HL-60/S4 treated with retinoic acid at 250 ng/mL for 4 days and 3 days (cell line): ENCODE results near the gene RMI2.
"Not testable (repeated sequence)": the region's sequence is repeated elsewhere in the genome, so short reads cannot be mapped to it uniquely, and the experiment has no call there.

Experiments used
- in situ Hi-C: fragments of 300-500 bp; cut with MboI; formaldehyde crosslinking; loops from 2 replicates; pipeline ENCODE4 v1.7.0; 2022; ENCODE audit warnings: low sequenced_read_pairs

Gene RMI2

GRCh38 chr16:11350921-11351335 is 5.7 kb downstream of the RMI2 start:
- in situ Hi-C loops = no loop called here

GRCh38 chr16:11353158-11353557 is 7.9 kb downstream of the RMI2 start:
- in situ Hi-C loops = no loop called here

- in situ Hi-C loops = no loop called here
Observed at GRCh38 chr16:11354407-11354732, 9.1 kb downstream of the RMI2 start.

GRCh38 chr16:11354733-11355574 is 9.7 kb downstream of the RMI2 start:
- in situ Hi-C loops = no loop called here

GRCh38 chr16:11355862-11356261 is 10.6 kb downstream of the RMI2 start:
- in situ Hi-C loops = no loop called here

- in situ Hi-C loops = no loop called here
Observed at GRCh38 chr16:11356573-11357331, 11.5 kb downstream of the RMI2 start.

- in situ Hi-C loops = no loop called here
Observed at GRCh38 chr16:11358531-11358930, 13.3 kb downstream of the RMI2 start.

- in situ Hi-C loops = no loop called here
Observed at GRCh38 chr16:11359370-11359769, 14.1 kb downstream of the RMI2 start.

- in situ Hi-C loops = no loop called here
Observed at GRCh38 chr16:11360641-11361373, 15.5 kb downstream of the RMI2 start.

GRCh38 chr16:11361701-11362451 is 16.6 kb downstream of the RMI2 start:
- in situ Hi-C loops = no loop called here

- in situ Hi-C loops = no loop called here
Observed at GRCh38 chr16:11363927-11364258, 18.6 kb downstream of the RMI2 start.

- in situ Hi-C loops = no loop called here
Observed at GRCh38 chr16:11367483-11367906, 22.2 kb downstream of the RMI2 start.

- in situ Hi-C loops = no loop called here
Observed at GRCh38 chr16:11370084-11370931, 25.0 kb downstream of the RMI2 start.

GRCh38 chr16:11370932-11371279 is 25.6 kb downstream of the RMI2 start:
- in situ Hi-C loops = not testable (repeated sequence)

- in situ Hi-C loops = no loop called here
Observed at GRCh38 chr16:11372073-11372828, 27.0 kb downstream of the RMI2 start.

GRCh38 chr16:11372829-11373306 is 27.6 kb downstream of the RMI2 start:
- in situ Hi-C loops = no loop called here

GRCh38 chr16:11374255-11374654 is 29.0 kb downstream of the RMI2 start:
- in situ Hi-C loops = no loop called here

GRCh38 chr16:11377154-11377553 is 31.9 kb downstream of the RMI2 start:
- in situ Hi-C loops = no loop called here

- in situ Hi-C loops = not testable (repeated sequence)
Observed at GRCh38 chr16:11378951-11379350, 33.7 kb downstream of the RMI2 start.
